Activated CD4-positive, alpha-beta T cell treated with anti-CD3 and anti-CD28 coated beads, Interleukin-2, amount 10 ng/mL, durations not matched to agents 24 days and 14 days (primary cell): ENCODE results near the gene MCRIP2. TPM values are rescaled to one million over a fixed set of nuclear protein-coding genes. Genes with fewer than 3 reads are reported as not detected.
A peak's percentile ranks its signal among the peaks of the same experiment; 100 is the strongest.

Source experiments
- DNase-seq: peaks from one replicate; pipeline ENCODE4 v3.0.0; 2022
- H3K27ac Mint-ChIP-seq: one replicate; pipeline ENCODE4 v1.8.0; 2022; ENCODE audit warnings: mild to moderate bottlenecking, mixed read lengths
- H3K27me3 Mint-ChIP-seq: one replicate; pipeline ENCODE4 v1.8.0; 2022; ENCODE audit warnings: mixed read lengths
- H3K36me3 Mint-ChIP-seq: one replicate; pipeline ENCODE4 v1.8.0; 2022; ENCODE audit warnings: low read depth, mild to moderate bottlenecking, mixed read lengths
- H3K4me1 Mint-ChIP-seq: one replicate; pipeline ENCODE4 v1.8.0; 2021; ENCODE audit warnings: mixed read lengths
- H3K4me3 Mint-ChIP-seq: one replicate; pipeline ENCODE4 v1.8.0; 2022; ENCODE audit warnings: mild to moderate bottlenecking, moderate library complexity, mixed read lengths
- H3K9me3 Mint-ChIP-seq: one replicate; pipeline ENCODE4 v1.8.0; 2021; ENCODE audit warnings: mixed read lengths
- intact Hi-C: fragments of 100-400 bp; cut with micrococcal nuclease; formaldehyde crosslinking; loops from one replicate; pipeline ENCODE4 v1.15.1; 2023
- total RNA-seq: library from RNA; stranded (reverse); gene quantifications from 2 replicates; pipeline ENCODE4 v1.2.3, GENCODE V29; 2022

MCRIP2 gene
- total RNA-seq, 1 donor from 2014 or later: 71.2 TPM

GRCh38 chr16:678209-678857, 36.7 kb downstream of the MCRIP2 start:
- DNase-seq: no peak
- intact Hi-C loops: no loop called here
- H3K27me3 Mint-ChIP-seq: peaks cover 5% of the 10 kb centered on the region
- H3K36me3 Mint-ChIP-seq: peaks cover 25% of the 10 kb centered on the region
- H3K4me1 Mint-ChIP-seq: peaks cover 16% of the 10 kb centered on the region
- no peak overlapping the region for H3K4me3 Mint-ChIP-seq
- no peaks in the 10 kb centered on the region for H3K9me3 Mint-ChIP-seq
- no peak overlapping the region for H3K27ac Mint-ChIP-seq

- intact Hi-C loops: loop anchor here (1.0 kb wide), 1 partner anchor 11 kb away; the partner anchor contains the start of gene RHOT2
- peaks cover 5% of the 10 kb centered on the region for H3K27me3 Mint-ChIP-seq
- H3K4me3 Mint-ChIP-seq: peak overlapping the region; percentile 83
- H3K9me3 Mint-ChIP-seq: no peaks in the 10 kb centered on the region
- peak overlapping the region; percentile 75 for H3K27ac Mint-ChIP-seq
- H3K36me3 Mint-ChIP-seq: peaks cover 22% of the 10 kb centered on the region
- DNase-seq: peak; percentile 87
- H3K4me1 Mint-ChIP-seq: peaks cover 16% of the 10 kb centered on the region
Measured at GRCh38 chr16:678858-679813, 37.5 kb downstream of the MCRIP2 start.

GRCh38 chr16:679814-680624, 38.4 kb downstream of the MCRIP2 start, which contains the start of gene STUB1:
STUB1 (plus strand) TSS chr16:680410; CDS start chr16:680526, 116 bp downstream.
- Mint-ChIP-seq H3K4me3 (peak within 1 kb of the TSS; percentile 87), H3K9me3 (no peaks in the 10 kb centered on the region), H3K27me3 (peaks cover 3% of the 10 kb centered on the region), H3K4me1 (peaks cover 16% of the 10 kb centered on the region), H3K27ac (peak within 1 kb of the TSS; percentile 84), H3K36me3 (peaks cover 22% of the 10 kb centered on the region)
- intact Hi-C loops: loop anchor here (1.0 to 5.0 kb wide), 2 partner anchors 12 to 47 kb away; partner anchors contain the start of genes CCDC78, HAGHL and RHOT2
- DNase-seq: peak; percentile 96

- Mint-ChIP-seq H3K27ac (no peak overlapping the region), H3K9me3 (no peaks in the 10 kb centered on the region), H3K27me3 (no peaks in the 10 kb centered on the region), H3K4me3 (peak overlapping the region; percentile 87), H3K36me3 (peaks cover 20% of the 10 kb centered on the region), H3K4me1 (peaks cover 14% of the 10 kb centered on the region)
- no peak for DNase-seq
- intact Hi-C loops: loop anchor here (5.0 kb wide), 1 partner anchor 47 kb away; the partner anchor contains the start of genes CCDC78 and HAGHL
Measured at GRCh38 chr16:680625-680945, 39.0 kb downstream of the MCRIP2 start.

- no peaks in the 10 kb centered on the region for H3K9me3 Mint-ChIP-seq
- peak; percentile 74 for DNase-seq
- intact Hi-C loops: loop anchor here (5.0 kb wide), 1 partner anchor 46 kb away; the partner anchor contains the start of genes CCDC78 and HAGHL
- H3K36me3 Mint-ChIP-seq: peaks cover 24% of the 10 kb centered on the region
- H3K27ac Mint-ChIP-seq: peak overlapping the region; percentile 56
- H3K4me3 Mint-ChIP-seq: peak overlapping the region; percentile 87
- H3K27me3 Mint-ChIP-seq: no peaks in the 10 kb centered on the region
- peaks cover 14% of the 10 kb centered on the region for H3K4me1 Mint-ChIP-seq
Measured at GRCh38 chr16:680967-681745, 39.5 kb downstream of the MCRIP2 start.

- intact Hi-C loops: loop anchor here (5.0 kb wide), 1 partner anchor 45 kb away; the partner anchor contains the start of genes CCDC78 and HAGHL
- Mint-ChIP-seq H3K4me3 (peak overlapping the region; percentile 87), H3K27ac (peak overlapping the region; percentile 56)
Measured at GRCh38 chr16:681746-682427, 40.3 kb downstream of the MCRIP2 start.

GRCh38 chr16:682493-683395, 41.1 kb downstream of the MCRIP2 start:
- Mint-ChIP-seq H3K27me3 (no peaks in the 10 kb centered on the region), H3K27ac (peak overlapping the region; percentile 72), H3K36me3 (peaks cover 27% of the 10 kb centered on the region), H3K9me3 (no peaks in the 10 kb centered on the region), H3K4me1 (peaks cover 14% of the 10 kb centered on the region), H3K4me3 (peak overlapping the region; percentile 87)
- no peak for DNase-seq
- intact Hi-C loops: loop anchor here (5.0 kb wide), 1 partner anchor 45 kb away; the partner anchor contains the start of genes CCDC78 and HAGHL

More at GRCh38 chr16:681746-682427, 40.3 kb downstream of the MCRIP2 start:
- DNase-seq: no peak
- Mint-ChIP-seq H3K9me3 (no peaks in the 10 kb centered on the region), H3K4me1 (peaks cover 14% of the 10 kb centered on the region), H3K27me3 (no peaks in the 10 kb centered on the region), H3K36me3 (peaks cover 27% of the 10 kb centered on the region)

- H3K36me3 Mint-ChIP-seq: peaks cover 27% of the 10 kb centered on the region
- intact Hi-C loops: loop anchor here (2.0 to 5.0 kb wide), 3 partner anchors 35 to 47 kb away; partner anchors contain the start of genes CCDC78, HAGHL, METTL26 and WDR90
- H3K4me1 Mint-ChIP-seq: peaks cover 14% of the 10 kb centered on the region
- peak overlapping the region; percentile 72 for H3K27ac Mint-ChIP-seq
- H3K27me3 Mint-ChIP-seq: no peaks in the 10 kb centered on the region
- peak overlapping the region; percentile 87 for H3K4me3 Mint-ChIP-seq
- no peak for DNase-seq
- H3K9me3 Mint-ChIP-seq: no peaks in the 10 kb centered on the region
Measured at GRCh38 chr16:683396-684070, 41.9 kb downstream of the MCRIP2 start.

GRCh38 chr16:684071-684794, 42.6 kb downstream of the MCRIP2 start, which contains the start of gene JMJD8:
JMJD8 (minus strand) TSS chr16:684334; CDS start chr16:684319, 15 bp downstream.
- intact Hi-C loops: loop anchor here (2.0 to 5.0 kb wide), 3 partner anchors 35 to 47 kb away; partner anchors contain the start of genes CCDC78, HAGHL, METTL26 and WDR90
- H3K27me3 Mint-ChIP-seq: no peaks in the 10 kb centered on the region
- peak within 1 kb of the TSS; percentile 87 for H3K4me3 Mint-ChIP-seq
- DNase-seq: peak; percentile 99
- peaks cover 27% of the 10 kb centered on the region for H3K36me3 Mint-ChIP-seq
- no peaks in the 10 kb centered on the region for H3K9me3 Mint-ChIP-seq
- peak within 1 kb of the TSS; percentile 82 for H3K27ac Mint-ChIP-seq
- peaks cover 12% of the 10 kb centered on the region for H3K4me1 Mint-ChIP-seq

- H3K4me1 Mint-ChIP-seq: peaks cover 13% of the 10 kb centered on the region
- no peak overlapping the region for H3K27ac Mint-ChIP-seq
Measured at GRCh38 chr16:684961-685696, 43.5 kb downstream of the MCRIP2 start.

More at GRCh38 chr16:684961-685696, 43.5 kb downstream of the MCRIP2 start:
- DNase-seq: no peak
- Mint-ChIP-seq H3K9me3 (no peaks in the 10 kb centered on the region), H3K27me3 (no peaks in the 10 kb centered on the region), H3K36me3 (peaks cover 27% of the 10 kb centered on the region), H3K4me3 (no peak overlapping the region)
- intact Hi-C loops: loop anchor here (2.0 to 5.0 kb wide), 3 partner anchors 36 to 48 kb away; partner anchors contain the start of genes CCDC78, HAGHL, METTL26 and WDR90
